Inflammatory macrophage treated with lipopolysaccharide for 4 hours (primary cell): ENCODE results near the gene INTS1.
"Not testable (repeated sequence)": the region's sequence is repeated elsewhere in the genome, so short reads cannot be mapped to it uniquely, and the experiment has no call there.

ENCODE experiments used
- DNase-seq: peaks from one replicate; pipeline ENCODE4 v3.0.0-alpha.2; 2020

The INTS1 gene

GRCh38 chr7:1529383-1530116 lies 25.4 kb upstream of the INTS1 start:
- DNase-seq, result no peak

GRCh38 chr7:1526271-1526754 lies 22.1 kb upstream of the INTS1 start:
- no peak for DNase-seq

GRCh38 chr7:1525409-1525808 lies 21.2 kb upstream of the INTS1 start:
- no peak for DNase-seq

GRCh38 chr7:1523844-1524243 lies 19.7 kb upstream of the INTS1 start:
- DNase-seq, result no peak

- no peak for DNase-seq
Measured at GRCh38 chr7:1523208-1523607, 19.0 kb upstream of the INTS1 start.

- peak; percentile 49 for DNase-seq
Measured at GRCh38 chr7:1521456-1521855, 17.3 kb upstream of the INTS1 start.

GRCh38 chr7:1520539-1521234 lies 16.5 kb upstream of the INTS1 start:
- peak; percentile 81 for DNase-seq

- DNase-seq, result not testable (repeated sequence)
Measured at GRCh38 chr7:1519322-1519922, 15.2 kb upstream of the INTS1 start.

GRCh38 chr7:1516586-1517251 lies 12.5 kb upstream of the INTS1 start:
- DNase-seq, result no peak

- not testable (repeated sequence) for DNase-seq
Measured at GRCh38 chr7:1515509-1515967, 11.3 kb upstream of the INTS1 start.

- DNase-seq, result peak; percentile 45
Measured at GRCh38 chr7:1514995-1515401, 10.8 kb upstream of the INTS1 start.

- DNase-seq, result no peak
Measured at GRCh38 chr7:1514407-1514806, 10.2 kb upstream of the INTS1 start.

GRCh38 chr7:1513657-1514095 lies 9.5 kb upstream of the INTS1 start:
- DNase-seq, result peak; percentile 83

GRCh38 chr7:1512781-1513656 lies 8.8 kb upstream of the INTS1 start:
- peak; percentile 97 for DNase-seq

- DNase-seq, result no peak
Measured at GRCh38 chr7:1511444-1512422, 7.5 kb upstream of the INTS1 start.

GRCh38 chr7:1510780-1511154 lies 6.6 kb upstream of the INTS1 start:
- no peak for DNase-seq

GRCh38 chr7:1509226-1509625 lies 5.0 kb upstream of the INTS1 start:
- DNase-seq, result no peak

GRCh38 chr7:1508277-1508758 lies 4.1 kb upstream of the INTS1 start:
- no peak for DNase-seq

GRCh38 chr7:1505731-1506550 lies 1.8 kb upstream of the INTS1 start:
- DNase-seq, result no peak

- no peak for DNase-seq
Measured at GRCh38 chr7:1503390-1503789, 799 bp downstream of the INTS1 start.
